GM21367 (cell line): ENCODE measurements around the gene ACVR2A.

ENCODE experiments used
- ATAC-seq: cut with Tn5 transposase; IDR thresholded peaks from one replicate; pipeline ENCODE4 v1.9.1; 2021; ENCODE audit not compliant: unreplicated experiment

Gene ACVR2A

GRCh38 chr2:147854557-147855134, 9.8 kb downstream of the ACVR2A start:
- ATAC-seq, result no peak

GRCh38 chr2:147855316-147855715, 10.5 kb downstream of the ACVR2A start:
- ATAC-seq, result no peak

- no peak for ATAC-seq
Measured at GRCh38 chr2:147855977-147856376, 11.1 kb downstream of the ACVR2A start.

GRCh38 chr2:147860009-147860408, 15.2 kb downstream of the ACVR2A start:
- no peak for ATAC-seq

DNA sequence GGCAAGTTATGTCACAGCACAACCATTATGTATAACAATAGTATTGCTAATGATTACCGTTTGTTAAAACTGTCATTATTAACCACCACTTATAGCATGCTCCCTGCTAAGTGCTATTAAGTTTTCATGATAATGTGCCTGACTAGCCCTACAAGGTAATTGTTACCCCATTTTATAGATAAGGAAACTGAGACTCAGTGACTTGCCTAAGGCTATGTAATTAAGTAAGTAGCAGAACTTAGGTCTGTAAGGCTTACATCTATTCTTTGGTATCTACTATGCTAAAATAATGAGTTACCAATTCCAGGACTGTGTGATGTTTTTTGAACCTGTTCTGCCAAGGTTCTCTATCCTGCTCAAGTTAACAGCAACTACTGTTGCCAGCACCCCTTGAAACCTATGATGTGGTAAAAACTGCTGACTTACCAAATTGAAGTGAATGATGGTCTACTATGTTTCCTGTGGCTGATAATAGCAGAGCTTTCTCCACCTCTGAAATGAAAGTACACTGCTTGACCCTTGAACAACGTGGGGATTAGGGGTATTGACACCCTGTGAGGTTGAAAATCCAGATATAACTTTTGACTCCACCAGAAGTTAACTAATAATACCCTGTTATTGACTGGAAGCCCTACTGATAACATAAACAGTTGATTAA, 18.2 kb downstream of the ACVR2A start:
- ATAC-seq, result no peak

GRCh38 chr2:147863835-147864234, 19.0 kb downstream of the ACVR2A start:
- ATAC-seq, result no peak

- ATAC-seq, result no peak
Measured at GRCh38 chr2:147865560-147865959, 20.7 kb downstream of the ACVR2A start.

DNA sequence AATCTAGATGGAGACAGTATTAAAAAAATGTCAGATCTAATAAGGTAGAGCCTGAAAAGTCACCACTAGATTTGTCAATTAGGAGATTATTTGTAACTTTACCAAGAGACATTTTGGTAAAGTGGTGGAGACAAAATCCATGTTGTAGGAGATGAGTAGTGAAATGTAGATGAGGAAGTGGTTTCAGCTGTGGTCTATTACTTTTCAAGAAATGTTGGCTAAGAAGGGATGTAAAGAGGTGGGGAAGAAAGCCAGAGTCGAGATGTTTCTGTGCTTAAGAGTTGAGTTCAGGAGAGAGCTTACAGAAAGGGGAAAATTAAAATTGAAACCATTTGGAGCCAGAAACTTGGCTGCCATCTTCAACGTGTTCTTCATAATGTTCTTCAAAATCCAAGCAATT, 22.2 kb downstream of the ACVR2A start:
- no peak for ATAC-seq

DNA sequence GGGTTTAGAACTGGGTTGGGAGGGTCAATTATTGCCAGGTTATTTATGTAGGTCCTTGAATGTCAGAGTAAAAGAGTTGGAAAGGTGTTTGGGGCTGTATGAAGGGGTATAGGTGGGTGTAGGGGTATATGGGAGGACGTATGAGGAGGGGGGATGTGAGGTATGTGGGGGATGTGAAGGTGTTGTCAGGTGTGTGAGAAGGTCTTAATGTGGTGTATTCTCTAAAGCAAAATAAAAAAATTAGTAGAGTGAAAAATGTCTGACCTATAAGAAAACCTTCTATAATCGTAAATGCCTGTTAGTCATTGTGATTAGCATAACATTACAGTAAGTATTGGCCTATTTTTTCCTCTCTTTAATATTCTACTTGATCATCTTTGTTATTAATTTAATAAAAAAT, 25.1 kb downstream of the ACVR2A start:
- ATAC-seq, result no peak

GRCh38 chr2:147872967-147873366, 28.1 kb downstream of the ACVR2A start:
- no peak for ATAC-seq

DNA sequence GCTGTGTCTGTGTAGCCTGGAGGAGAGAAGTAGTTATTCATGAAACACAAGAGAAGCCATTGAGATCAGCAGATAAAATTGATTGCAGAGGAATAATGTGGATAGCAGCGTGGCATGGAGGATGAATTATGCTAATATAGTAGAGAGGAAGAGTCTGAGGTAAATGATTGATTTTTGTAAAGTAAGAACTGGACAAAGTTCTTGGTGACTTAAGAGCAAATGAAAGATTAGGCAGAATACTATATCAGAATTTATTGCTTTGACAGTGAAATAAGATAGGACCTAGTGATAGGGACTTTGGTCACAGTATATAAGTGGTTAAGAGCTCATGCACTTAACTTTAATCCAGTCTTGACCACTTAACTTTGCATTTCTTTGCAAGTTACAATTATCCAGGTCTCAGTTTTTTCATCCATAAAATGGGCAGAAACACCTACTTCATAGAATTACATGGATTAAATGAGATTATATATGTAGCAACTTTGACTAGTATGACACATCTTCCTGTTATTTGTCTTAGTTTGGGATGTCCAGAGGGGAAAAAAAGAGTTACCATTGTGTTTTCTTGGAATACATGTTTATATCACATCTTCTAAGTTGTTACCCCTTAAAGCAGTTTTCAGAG, 29.1 kb downstream of the ACVR2A start:
- ATAC-seq, result no peak

DNA sequence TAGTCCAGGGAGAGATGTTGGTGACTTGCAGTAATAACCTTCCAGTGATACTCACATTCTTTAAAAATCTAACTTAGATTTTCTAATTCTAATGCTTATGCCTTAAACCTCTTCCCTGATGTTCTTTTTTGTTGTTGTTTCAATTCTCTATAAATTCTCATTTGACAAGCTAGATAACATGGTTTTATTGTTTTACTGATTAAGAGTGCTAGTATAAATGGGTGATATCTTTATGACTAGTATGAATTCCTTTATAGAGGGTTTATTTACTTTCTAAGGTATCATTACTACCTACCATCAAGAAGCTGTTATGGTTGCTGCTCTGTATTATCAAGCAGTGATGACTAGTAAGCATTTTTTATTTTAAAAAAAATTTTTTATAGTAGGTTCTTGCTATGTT, 35.0 kb downstream of the ACVR2A start:
- ATAC-seq, result no peak

DNA sequence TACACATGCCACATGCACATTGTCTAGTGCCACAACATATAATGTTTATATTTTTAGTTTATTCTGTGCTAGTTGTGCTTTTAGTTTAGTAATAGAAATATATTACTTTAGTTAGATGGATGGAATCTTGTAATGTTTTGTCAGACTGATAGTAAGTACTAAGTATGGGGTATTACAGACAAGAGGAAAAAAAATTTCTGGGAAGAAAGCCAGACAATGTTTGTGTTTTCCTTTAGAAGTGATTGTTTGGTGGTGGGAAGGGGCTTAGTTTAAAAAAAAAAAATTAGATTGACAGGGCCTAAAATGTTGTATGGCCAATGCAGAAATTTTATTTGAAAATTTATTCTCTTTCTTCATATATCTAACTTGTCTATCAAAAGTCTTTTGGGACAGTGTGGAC, 37.8 kb downstream of the ACVR2A start:
- no peak for ATAC-seq

- ATAC-seq, result no peak
Measured at GRCh38 chr2:147884830-147885229, 40.0 kb downstream of the ACVR2A start.

- no peak for ATAC-seq
Measured at GRCh38 chr2:147886136-147886535, 41.3 kb downstream of the ACVR2A start.

GRCh38 chr2:147888680-147889079, 43.9 kb downstream of the ACVR2A start:
- ATAC-seq, result no peak

- no peak for ATAC-seq
Measured at GRCh38 chr2:147904051-147904450, 59.2 kb downstream of the ACVR2A start.

DNA sequence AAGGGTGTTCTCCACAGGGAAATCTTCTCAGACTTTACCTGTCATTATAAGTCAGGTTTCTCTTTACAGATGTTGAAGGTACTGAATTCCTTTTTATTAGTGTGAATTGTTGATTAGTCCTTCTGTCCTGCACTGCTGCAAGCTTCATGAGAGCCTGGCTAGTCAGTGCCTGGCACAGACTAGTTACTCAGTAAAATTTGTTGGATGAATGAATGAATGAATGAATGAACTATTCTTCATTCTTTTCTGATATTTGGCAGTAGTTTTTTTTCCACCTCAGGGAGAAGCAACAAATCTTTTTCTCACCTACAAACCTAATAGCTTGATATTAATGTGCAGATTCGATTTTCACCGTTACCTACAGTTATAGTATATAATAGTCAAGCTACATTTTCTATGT, 64.3 kb downstream of the ACVR2A start:
- ATAC-seq, result no peak

- no peak for ATAC-seq
Measured at GRCh38 chr2:147910990-147911473, 66.2 kb downstream of the ACVR2A start.

- no peak for ATAC-seq
Measured at GRCh38 chr2:147913701-147914480, 69.1 kb downstream of the ACVR2A start.

GRCh38 chr2:147916067-147916466, 71.2 kb downstream of the ACVR2A start:
- ATAC-seq, result no peak

DNA sequence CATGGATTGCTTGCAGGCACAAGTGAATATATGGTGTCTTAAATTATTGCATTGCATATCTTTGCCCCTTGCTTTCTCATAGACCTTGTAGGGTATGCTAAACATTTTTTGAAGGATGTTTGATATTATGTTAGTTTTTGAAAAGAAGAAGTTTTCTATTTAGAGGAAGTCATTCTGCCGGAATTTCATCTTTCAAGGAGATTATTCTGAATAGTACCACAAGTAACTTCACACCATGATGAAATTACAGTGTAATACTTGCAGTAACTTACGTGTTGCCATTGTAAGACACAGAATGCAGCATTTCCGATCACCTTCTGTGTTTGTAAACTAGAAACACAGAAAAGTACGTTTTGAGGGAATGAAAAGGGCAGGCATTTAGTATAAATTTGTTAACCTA, 71.9 kb downstream of the ACVR2A start:
- ATAC-seq, result no peak
